GM21619 (cell line): ENCODE results near the gene NDOR1.

Source experiments
- ATAC-seq: cut with Tn5 transposase; IDR thresholded peaks from one replicate; pipeline ENCODE4 v1.9.1; 2021; ENCODE audit not compliant: unreplicated experiment

NDOR1 gene

DNA sequence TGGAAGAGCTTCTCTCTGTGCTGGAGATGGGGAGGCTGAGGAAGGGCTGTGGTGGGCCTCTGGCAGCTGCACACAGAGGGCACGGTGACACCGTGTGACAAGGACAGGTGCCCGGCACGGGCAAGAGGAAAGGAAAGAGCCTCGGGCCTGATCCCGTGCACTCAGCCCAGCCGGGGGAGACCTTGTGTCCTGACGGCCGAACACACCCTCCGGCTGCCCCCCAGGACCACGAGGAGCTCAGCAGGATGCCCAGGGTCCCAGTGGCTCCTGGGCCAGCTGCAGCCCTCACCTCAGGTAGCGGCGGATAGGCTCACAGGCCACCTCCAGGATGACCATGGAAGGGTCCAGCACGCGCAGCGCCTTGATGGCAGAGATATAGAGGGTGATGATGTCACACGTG is 22.7 kb upstream of the NDOR1 start:
- ATAC-seq = no peak

DNA sequence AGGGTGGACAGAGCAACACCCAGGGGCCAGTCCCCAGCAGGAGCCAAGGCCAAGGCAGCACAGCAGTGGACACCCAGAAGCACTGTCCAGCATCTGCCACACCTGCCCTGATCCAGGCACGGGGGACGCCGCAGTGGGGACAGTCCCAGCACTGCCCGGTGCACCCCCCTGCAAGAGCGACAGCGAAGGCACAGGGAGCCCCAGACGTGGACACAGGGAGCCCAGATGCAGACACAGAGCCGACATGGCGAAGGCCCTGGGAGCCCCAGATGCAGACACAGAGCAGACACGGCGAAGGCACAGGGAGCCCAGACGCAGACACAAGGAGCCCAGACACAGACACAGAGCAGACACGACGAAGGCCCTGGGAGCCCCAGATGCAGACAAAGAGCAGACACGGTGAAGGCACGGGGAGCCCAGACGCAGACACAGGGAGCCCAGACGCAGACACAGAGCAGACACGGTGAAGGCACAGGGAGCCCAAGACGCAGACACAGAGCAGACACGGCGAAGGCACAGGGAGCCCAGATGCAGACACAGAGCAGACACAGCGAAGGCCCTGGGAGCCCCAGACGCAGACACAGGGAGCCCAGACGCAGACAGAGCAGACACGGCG is 21.4 kb upstream of the NDOR1 start:
- no peak for ATAC-seq

DNA sequence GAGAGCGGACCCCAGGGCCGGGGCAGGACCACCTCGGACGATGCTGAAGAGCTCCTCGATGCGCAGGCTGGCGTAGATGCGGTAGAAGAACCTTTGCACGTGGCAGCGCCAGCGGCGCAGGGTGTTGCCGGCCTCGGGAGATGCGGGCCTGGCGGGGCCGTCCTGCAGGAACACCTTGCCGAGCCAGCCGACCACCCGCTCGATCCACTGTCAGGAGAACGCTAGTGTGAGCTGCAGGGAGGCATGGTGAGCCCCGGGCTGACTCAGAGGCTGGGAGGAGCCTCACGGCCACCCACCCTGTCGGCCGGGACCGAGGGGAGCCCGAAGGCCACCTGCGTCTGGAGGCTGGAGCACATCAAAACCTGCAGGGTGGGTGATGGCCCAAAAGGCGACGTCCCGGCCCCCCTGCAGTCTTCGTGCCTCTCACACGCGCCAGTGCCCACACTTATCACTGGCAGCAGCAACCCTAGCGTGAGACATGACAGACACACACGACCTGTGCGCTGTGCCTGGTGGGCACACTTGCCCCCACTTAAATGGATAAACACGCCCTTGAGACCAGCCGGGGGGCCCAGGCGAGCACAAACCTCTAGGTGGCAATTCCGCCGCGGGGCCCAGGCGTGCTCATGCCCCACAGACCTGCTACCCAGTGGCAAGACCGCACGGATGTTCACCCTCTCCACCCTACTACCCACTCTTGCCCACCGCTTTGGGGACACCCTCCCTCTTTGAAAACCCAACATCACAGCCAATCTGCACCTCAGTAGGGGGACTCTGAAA is 20.4 kb upstream of the NDOR1 start:
- no peak for ATAC-seq

DNA sequence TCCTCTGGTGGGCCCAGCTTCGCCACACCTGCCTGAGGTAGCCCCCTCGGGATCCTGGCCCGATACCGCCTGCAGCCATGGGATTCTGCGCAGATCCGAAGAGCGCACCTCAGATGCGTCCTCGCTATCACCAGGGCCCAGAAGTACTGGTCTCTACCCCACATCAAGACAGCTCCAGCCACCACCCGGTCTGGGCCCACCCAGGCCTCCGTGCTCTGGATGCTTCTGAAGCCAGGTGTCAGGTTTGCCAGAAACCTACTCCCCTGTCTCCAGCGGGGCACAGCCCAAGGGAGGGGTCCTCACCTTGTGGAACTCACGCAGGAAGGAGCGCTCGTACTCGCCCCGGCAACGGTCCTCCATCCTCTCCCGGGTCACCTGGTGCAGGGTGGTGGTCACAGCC is 19.6 kb upstream of the NDOR1 start:
- no peak for ATAC-seq

DNA sequence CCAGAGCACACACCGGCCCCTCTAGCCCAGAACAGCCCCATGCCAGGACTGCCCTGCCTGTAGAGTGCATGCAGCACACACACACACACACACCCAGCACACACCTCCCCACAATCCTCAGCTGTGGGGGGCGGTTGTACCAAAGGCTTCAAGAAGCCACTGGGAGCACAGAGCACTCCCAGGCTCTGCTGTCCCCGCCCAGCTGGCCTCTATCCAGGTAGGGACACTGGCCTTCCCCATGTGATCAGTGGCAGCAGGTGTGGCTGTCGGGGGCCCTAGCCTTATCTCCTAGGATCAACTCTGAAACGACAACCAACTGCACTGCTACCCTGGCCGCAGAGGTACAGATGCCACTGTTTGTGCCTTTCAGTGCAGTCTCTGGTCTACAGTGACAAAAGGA is 19.1 kb upstream of the NDOR1 start:
- no peak for ATAC-seq

DNA sequence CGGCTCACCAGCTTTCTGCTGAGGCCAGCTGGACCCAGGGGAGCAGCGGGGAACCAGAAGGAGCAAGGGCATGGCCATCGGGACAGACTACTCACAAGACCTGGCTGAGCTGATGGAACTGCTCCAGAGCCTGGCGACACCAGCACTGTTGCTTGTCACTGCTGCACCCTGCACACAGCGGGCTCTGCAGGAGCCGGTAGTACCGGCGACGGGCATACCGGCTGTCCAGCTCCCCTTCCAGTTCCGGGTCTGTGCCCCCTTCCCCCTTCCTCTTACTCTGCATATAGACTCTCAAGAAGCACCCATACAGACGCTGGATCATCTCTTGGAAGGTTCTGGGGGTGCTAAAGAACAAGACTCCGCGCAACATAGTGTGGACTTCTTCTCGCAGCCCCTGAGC is 18.1 kb upstream of the NDOR1 start:
- ATAC-seq = no peak

DNA sequence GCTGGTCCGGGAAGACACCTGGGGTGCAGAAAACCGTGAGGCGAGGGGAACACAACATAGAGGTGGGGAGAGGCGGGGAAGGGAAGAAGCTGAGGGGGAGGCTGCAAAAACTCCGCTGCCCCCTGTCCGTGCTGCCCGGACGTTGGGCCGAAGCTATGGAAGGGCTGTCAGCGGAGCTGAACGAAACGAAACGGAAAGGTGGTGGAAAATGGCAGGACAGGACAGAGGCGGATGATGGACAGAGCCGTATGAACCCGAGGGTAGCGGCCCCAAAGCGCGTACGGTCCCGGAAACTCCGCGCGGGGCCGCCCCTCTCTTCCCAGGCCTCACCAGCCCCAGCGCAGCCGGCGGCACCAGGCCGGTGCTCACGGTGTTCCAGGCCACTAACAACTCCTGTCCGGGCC is 17.4 kb upstream of the NDOR1 start:
- no peak for ATAC-seq

GRCh38 chr9:137188490-137189296 is 16.8 kb upstream of the NDOR1 start, which contains the start of the genes ANAPC2 and SSNA1:
TSS of gene ANAPC2 (minus strand) at chr9:137188560. CDS start at chr9:137188532, 28 bp downstream.
TSS of gene SSNA1 (plus strand) at chr9:137188676. CDS start at chr9:137188727, 51 bp downstream.
- ATAC-seq = peak; percentile 66

- ATAC-seq = no peak
Measured at GRCh38 chr9:137189297-137190295, 15.9 kb upstream of the NDOR1 start.

GRCh38 chr9:137190315-137190856 is 15.1 kb upstream of the NDOR1 start:
- ATAC-seq = no peak

DNA sequence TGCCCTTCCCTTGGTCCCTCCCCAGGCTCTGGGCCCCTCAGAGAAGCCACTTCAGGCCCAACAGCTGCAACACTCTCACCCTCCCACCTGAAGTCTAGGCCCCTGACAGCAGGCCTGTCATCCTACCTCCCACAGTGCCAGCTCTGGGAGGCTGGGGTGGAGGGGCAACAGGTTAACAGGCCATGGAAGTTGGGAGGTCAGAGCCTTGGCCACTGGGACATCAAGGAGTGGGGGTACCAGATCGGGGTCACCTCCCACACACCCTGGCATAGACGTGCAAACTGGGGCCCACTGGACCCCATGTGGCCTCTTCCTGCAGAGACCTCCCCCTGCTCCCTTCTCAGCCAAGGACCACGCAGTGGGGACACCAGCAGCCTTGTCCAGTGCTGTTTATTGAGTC is 14.3 kb upstream of the NDOR1 start:
- ATAC-seq = no peak

DNA sequence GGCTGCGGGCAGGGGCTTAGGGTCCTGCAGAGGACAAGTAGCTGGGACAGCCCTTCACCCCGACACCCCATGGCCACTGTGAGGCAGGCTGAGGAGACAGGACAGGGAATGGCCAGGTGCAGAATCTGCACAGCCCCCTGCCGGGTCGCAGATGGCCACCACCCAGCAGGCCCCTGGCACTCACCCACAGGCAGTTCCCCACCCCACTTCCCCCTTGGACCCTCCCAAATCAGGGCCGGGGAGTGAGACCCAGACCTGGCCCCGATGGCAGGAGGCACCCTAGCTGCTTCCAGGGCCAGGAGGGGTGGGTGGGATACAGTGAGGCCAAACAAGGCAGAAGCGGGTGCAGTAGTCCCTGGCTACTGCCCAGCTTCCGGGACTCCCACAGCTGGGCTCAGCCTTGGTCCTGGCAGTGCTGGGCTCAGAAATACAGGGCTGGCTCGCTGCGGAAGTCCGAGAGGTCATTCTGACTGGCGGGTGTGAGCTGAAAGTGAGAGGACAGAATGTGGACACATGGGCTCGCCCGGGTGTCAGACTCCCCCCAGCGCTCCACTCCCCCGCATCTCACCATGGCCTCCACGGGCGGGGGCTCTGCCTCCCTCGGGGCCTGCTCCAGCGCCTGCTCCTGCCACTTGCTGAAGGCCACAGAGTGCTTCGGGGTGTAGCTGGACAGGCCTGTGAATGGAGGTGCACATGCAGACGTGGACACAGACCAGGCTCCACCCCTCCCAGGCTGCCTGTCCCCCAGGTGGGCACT is 13.6 kb upstream of the NDOR1 start:
- ATAC-seq = no peak

DNA sequence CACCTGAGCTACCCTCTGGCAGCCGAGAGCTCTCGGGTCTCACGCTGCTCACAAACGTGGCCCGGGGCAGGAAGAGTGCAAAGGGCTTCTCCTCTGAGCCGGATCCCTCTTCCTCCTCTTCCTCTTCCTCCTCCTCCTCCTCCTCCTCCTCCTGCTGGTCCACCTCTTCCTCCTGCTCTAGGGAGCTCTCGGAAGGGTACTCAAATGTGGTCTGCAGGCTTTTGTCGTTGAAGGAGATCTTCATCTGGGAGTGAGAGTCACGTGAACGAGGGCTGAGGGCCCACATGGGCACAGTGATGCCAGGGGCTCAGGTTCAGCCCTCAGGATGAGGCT is 13.1 kb upstream of the NDOR1 start:
- ATAC-seq = no peak

DNA sequence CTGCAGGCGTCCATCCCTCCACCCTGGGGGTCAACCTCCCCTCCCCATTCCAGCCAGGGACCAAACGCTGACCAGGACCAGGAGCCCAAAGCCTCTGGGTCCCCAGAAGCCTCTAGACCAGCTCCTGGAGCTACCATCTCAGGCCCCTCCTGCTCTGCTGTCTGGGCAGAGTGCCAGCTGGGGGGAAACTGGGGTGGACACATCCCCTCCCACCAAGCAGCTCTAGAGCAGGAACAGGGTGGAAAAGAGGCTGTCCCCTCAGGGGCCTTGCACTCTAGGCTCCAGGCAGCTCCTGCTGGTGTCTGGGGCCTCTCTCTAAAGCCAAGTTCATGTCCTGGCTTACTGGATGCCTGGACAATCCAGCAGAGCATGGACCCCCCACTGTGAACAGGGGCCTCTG is 12.6 kb upstream of the NDOR1 start:
- no peak for ATAC-seq

DNA sequence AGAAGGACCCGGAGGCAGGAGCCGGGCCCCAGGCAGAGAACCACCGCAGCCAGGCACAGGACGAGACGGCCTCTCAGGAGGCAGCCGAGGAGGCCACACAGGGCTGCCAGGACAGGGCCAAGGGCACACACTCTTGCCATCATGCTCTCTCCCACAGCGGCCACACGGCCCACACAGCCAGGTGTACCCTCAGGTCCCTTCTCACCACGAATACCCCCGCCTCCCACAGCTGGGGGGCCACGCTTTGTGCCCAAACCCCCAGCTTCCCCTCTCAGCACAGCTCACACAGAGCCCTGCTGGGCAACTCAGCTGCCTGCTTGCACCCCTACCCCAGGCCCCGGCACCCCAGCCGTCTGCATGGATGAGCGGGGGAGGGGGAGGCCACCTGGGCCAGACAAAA is 11.7 kb upstream of the NDOR1 start:
- no peak for ATAC-seq

- no peak for ATAC-seq
Measured at GRCh38 chr9:137194388-137194787, 11.1 kb upstream of the NDOR1 start.

DNA sequence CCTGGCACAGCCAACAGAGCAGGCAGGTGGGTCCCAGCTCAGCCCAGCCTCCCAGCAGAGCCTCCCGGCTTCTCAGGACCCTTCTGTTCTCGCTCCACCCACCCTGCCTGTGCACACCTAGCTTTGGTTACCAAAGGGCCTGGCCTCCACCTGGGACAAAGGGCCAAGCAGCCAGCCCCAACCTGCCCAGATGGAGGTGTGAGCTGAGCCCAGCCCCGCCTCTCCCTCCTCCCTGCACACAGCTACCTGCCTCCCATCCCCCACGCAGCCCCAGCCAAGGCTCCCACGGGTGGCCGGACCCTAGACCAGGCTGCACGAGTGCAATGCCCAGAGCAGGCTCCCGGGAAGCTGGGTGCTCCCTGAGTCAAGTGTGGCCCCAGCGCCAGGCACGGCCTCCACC is 10.6 kb upstream of the NDOR1 start:
- no peak for ATAC-seq

- no peak for ATAC-seq
Measured at GRCh38 chr9:137195525-137196220, 9.8 kb upstream of the NDOR1 start.
